Measurements from ENCODE around the gene CORO2A.

The CORO2A gene

DNA sequence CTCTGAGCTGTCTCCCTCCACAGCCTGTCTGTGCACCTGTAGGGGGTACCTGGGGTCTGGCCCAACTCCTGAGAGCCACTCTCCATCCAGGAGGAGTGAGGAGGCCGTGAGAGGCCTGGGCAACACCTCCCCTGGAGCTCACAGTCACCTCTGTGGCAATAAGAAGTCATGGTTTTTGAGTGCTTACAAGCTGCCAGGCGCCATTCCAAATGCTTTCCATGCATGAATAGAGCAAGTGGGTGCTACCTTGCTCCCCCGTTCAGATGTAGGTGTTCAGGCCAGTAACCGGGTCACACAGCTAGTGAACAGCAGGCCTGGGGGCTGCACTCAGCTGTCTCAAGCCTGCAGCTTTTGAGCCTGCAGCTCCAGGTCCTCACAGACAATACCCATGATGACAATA lies 30.6 kb downstream of the CORO2A start:
- H3K4me3 ChIP-seq (ENCODE audit: low read depth, low read length), result no peak overlapping the region
- TF ChIP-seq, protein P1, sequence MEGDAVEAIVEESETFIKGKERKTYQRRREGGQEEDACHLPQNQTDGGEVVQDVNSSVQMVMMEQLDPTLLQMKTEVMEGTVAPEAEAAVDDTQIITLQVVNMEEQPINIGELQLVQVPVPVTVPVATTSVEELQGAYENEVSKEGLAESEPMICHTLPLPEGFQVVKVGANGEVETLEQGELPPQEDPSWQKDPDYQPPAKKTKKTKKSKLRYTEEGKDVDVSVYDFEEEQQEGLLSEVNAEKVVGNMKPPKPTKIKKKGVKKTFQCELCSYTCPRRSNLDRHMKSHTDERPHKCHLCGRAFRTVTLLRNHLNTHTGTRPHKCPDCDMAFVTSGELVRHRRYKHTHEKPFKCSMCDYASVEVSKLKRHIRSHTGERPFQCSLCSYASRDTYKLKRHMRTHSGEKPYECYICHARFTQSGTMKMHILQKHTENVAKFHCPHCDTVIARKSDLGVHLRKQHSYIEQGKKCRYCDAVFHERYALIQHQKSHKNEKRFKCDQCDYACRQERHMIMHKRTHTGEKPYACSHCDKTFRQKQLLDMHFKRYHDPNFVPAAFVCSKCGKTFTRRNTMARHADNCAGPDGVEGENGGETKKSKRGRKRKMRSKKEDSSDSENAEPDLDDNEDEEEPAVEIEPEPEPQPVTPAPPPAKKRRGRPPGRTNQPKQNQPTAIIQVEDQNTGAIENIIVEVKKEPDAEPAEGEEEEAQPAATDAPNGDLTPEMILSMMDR (IDR thresholded peaks at IDR 0.05; ENCODE audit: borderline replicate concordance, insufficient read depth, low read depth, low read length), result no peak

DNA sequence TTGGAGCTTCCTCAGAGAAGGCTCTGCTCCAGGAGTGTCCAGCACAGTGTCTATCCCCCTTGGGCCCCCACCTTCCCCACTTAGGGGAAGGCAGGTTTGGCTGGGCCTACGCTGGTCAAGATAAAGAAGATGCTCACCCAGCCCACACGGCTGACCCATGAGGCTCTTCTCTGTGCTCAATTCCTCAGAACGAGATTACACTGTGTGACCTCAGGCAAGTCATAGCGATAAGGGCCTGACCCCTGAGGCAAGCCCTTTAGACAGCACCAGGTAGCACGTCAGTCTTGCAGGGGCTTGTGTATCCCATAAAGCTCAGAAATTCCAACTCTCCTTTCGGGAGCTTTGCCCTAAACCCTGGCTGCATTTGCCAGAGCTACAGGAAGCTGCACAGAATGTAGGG lies 32.6 kb downstream of the CORO2A start:
- no peak overlapping the region for H3K4me3 ChIP-seq (ENCODE audit: low read depth, low read length)
- TF ChIP-seq, protein P1 (IDR thresholded peaks at IDR 0.05; ENCODE audit: borderline replicate concordance, insufficient read depth, low read depth, low read length), result no peak

DNA sequence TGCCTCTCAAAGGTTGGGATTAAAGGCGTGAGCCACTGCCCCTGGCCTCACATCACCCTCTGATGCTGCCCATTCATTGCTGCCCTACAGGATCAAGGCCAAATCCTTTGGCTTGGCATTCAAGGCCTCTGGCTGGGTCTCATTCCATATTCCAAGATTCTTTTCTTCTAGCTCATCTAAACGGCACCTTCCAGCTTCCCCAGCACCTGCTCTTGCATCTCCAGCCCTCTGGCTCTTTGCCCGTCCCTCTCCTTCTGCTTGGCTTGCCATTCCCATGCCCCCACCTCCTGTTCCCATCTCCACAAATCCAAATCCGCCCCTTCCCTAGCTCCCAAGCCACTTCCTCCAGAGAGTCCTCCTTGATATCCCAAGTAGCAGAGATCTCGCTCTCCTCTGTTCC lies 33.1 kb downstream of the CORO2A start:
- no peak overlapping the region for H3K4me3 ChIP-seq (ENCODE audit: low read depth, low read length)
- TF ChIP-seq, protein P1 (IDR thresholded peaks at IDR 0.05; ENCODE audit: borderline replicate concordance, insufficient read depth, low read depth, low read length), result no peak

DNA sequence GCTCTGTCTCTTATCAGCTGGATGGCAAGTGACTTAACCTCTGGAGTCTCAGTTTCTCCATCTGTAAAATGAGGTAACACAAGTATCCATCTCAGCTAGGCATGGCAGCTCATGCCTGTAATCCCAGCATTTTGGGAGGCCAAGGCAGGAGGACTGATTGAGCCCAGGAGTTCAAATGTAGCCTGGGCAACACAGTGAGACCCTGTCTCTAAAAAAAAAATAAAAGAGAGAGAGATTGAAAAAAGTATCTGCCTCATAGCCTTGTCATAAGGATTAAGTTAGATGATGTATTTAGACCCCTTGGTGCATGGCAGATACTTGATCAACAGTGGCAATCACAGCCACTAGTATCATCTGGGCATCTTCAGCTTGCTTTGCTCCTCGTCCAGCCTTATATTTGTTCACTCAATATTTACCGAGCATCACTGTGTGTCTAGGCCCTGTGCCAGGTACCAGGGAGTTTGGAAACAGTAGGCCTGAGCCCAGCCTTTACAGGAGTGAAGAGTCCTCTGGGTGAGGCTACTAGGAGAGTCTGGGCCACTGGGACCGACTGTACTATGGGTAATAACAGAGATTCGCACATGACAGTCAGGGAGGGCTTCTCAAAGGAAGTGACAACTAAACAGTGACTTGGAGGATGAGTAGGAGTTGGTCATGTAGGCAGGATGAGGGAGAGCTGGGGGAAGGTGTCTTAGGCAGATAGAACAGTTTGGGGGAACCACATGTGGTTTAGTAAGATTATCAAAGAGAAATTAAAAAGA lies 34.2 kb downstream of the CORO2A start:
- no peak overlapping the region for H3K4me3 ChIP-seq (ENCODE audit: low read depth, low read length)
- TF ChIP-seq, protein P1 (IDR thresholded peaks at IDR 0.05; ENCODE audit: borderline replicate concordance, insufficient read depth, low read depth, low read length), result no peak

DNA sequence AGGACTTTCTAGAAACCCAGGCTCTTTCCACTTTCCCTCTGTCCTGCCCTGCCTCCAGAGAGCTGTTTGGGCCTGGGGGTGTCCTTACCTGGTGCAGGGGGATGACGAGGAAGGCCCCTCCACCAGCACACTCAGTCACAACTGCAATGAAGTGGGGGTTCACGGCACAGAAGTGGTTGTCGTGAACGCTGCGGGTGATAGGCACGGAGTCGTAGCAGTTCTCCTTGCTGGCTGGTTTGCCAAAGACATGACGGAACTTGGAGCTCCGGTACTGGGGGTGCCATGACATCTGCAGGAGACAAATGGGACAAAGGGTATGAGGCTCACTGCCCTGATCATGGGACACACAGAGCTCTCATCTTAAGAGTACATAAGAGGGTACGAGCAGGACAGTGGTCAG lies 35.1 kb downstream of the CORO2A start:
- H3K4me3 ChIP-seq (ENCODE audit: low read depth, low read length), result no peak overlapping the region
- TF ChIP-seq, protein P1 (IDR thresholded peaks at IDR 0.05; ENCODE audit: borderline replicate concordance, insufficient read depth, low read depth, low read length), result no peak

DNA sequence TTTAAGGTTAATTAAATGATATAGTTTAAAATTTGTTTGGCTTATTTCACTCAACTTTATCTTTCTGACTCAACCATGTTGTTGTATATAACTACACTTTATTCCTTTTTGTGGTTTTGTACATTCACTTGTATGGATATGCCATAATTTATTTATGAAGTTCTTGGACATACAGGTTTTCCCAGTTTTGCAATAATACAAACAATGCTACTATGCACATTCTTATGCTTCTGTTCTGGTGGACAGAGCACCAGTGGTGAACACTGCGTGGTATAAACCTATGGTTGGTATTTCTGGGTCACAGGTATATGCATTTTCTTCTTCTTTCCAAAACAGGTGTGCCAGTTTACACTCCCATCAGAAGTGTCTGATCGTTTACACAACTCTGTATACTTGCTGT lies 37.8 kb downstream of the CORO2A start:
- TF ChIP-seq, protein P1 (IDR thresholded peaks at IDR 0.05; ENCODE audit: borderline replicate concordance, insufficient read depth, low read depth, low read length), result no peak
- H3K4me3 ChIP-seq (ENCODE audit: low read depth, low read length), result no peak overlapping the region

DNA sequence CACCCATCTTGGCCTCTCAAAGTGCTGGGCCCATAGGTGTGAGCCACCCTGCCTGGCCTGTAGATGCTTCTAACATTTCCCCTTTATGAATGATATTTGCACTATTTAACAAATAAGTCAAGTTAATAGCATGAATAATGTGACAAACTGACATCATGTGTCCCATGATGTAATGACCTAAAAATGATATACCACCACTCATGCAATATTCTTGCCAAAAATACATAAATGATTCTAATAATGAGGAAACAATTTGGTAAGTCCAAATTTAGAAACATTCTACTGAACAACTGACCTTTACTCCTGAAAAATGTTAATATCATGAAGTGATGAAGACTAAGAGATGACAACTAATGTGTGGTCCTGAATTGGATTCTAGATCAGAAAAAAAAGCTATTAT lies 39.9 kb downstream of the CORO2A start:
- no peak overlapping the region for H3K4me3 ChIP-seq (ENCODE audit: low read depth, low read length)
- TF ChIP-seq, protein P1 (IDR thresholded peaks at IDR 0.05; ENCODE audit: borderline replicate concordance, insufficient read depth, low read depth, low read length), result no peak

Data from GM12875 (cell line).